Epithelial cell of proximal tubule (primary cell): ENCODE data around the gene TREH. TPM values are rescaled to one million over a fixed set of nuclear protein-coding genes. Genes with fewer than 3 reads are reported as not detected.

Experiments
- DNase-seq: peaks from one replicate; pipeline ENCODE4 v3.0.0-alpha.2; 2011; ENCODE audit warnings: low read depth
- H3K4me3 ChIP-seq: 2 replicates; pipeline ENCODE4 v1.5.1; 2011; ENCODE audit warnings: low read depth, mild to moderate bottlenecking, low read length
- total RNA-seq: library from RNA; depleted of rRNA; stranded (reverse); fragments of >200 nt; gene quantifications from 2 replicates; pipeline ENCODE4 v1.2.3, GENCODE V29; 2015
- TF ChIP-seq, protein P1 (sequence below): conservative IDR thresholded peaks from 2 replicates; pipeline ENCODE4 v1.5.1; 2012; ENCODE audit warnings: low read depth, mild to moderate bottlenecking, low read length

TREH gene
- total RNA-seq, 1 donor from 2014 or later, result not detected

DNA sequence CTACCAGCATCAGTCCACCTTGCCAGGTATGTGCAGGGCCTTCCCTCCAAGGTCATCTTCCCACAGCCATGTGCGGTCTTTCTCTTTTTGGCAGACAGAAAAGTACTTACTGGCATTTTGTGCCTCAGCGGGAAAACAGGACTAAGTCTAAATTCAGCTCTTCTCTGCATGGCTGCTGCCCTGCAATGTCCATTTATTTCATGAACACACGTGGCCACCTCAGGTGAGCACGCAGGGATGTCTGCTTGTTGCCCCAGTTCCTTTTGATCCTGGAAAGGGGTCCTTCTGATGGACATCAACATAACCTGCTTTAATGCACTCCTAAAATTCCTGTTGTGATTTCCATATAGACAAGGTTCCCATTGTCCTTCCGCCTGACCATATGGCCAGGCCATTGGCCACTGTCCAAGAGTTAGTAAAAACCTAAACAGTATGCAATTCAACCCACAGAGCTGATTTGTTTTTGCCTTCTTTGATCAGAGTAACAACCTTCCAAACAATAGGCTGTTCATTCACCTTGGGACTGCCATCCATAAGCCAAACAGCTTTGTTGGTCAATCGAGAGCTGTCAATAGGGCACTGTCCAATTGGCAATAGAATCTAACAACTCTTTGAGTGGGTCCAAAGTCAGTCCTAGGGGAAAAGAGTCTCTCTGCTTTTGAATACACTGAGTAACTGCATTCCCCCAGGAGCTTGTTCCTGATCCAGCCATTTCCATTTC is 5.9 kb downstream of the TREH start:
- no peak for DNase-seq
- TF ChIP-seq, protein P1, sequence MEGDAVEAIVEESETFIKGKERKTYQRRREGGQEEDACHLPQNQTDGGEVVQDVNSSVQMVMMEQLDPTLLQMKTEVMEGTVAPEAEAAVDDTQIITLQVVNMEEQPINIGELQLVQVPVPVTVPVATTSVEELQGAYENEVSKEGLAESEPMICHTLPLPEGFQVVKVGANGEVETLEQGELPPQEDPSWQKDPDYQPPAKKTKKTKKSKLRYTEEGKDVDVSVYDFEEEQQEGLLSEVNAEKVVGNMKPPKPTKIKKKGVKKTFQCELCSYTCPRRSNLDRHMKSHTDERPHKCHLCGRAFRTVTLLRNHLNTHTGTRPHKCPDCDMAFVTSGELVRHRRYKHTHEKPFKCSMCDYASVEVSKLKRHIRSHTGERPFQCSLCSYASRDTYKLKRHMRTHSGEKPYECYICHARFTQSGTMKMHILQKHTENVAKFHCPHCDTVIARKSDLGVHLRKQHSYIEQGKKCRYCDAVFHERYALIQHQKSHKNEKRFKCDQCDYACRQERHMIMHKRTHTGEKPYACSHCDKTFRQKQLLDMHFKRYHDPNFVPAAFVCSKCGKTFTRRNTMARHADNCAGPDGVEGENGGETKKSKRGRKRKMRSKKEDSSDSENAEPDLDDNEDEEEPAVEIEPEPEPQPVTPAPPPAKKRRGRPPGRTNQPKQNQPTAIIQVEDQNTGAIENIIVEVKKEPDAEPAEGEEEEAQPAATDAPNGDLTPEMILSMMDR, result no peak
- H3K4me3 ChIP-seq, result no peak overlapping the region

DNA sequence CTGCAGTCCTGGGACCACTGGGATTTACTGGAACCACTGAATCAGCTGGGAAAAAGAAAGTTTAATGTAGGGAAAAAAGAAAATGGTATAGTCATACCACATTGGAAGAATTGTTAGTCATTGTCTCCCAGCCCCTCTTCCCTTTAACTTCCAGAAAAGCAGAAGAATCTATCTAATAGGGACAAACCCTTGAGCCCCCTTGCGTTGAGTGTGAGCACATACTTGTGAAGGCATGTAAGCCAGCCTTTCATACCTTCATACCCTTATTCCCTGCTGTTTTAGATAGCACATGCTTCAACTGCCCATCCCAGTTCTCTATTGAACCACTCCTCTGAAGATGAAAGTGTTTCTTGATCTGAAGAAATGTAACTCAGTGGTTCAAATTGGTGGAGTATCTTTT is 6.6 kb downstream of the TREH start:
- TF ChIP-seq, protein P1, result no peak
- no peak for DNase-seq
- H3K4me3 ChIP-seq, result no peak overlapping the region

DNA sequence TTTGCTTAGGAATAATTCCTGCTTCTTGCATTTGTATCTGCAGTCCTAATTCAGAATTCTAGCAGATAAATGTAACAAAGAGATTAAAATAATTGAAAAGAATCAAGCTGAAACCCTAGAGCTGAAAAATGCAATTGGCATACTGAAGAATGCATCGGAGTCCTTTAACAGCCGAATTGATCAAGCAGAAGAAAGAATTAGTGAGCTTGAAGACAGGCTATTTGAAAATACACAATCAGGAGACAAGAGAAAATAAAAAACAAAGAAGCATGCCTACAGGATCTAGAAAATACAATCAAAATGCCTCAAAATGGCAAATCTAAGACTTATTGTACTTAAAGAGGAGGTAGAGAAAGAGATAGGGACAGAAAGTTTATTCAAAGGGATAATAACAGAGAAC is 8.2 kb downstream of the TREH start:
- no peak overlapping the region for H3K4me3 ChIP-seq
- DNase-seq, result no peak
- TF ChIP-seq, protein P1, result no peak

DNA sequence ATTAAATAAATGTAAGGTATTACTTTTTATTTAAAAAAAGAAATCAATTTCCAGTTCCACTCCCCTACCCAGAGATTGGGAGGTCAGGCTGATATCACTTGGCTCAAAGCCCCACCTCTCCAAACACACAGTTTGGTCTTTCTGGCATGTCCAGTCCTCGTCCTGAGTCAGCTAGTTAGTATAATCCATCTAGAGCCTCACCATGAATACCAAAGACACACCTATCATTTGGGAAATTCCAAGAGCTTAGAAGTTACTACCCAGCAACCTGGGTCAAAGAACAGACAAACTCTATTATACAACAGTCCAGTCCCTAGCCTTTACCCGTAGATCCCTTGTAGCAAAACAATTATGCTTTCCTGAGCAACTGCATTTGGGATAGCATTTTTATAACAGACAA is 9.4 kb downstream of the TREH start:
- TF ChIP-seq, protein P1, result no peak

DNA sequence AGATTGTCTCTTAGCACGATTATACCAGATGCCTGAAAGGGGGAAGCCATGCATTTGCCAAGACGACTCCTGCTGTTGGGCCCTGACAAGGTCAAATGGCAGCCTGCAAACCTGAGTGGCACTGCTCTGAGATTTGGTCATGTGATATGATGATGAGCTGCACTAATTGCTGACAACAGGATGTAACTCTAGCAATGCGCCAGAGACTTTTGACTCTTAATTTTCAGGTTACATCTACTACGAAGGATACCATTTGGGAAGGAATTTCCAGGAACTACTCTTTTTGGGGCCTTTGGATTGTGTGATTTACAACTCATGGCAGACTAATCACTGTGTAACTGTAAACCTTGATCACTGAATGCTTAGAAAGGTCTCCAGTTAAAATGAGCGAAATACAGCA is 13.1 kb downstream of the TREH start:
- H3K4me3 ChIP-seq, result no peak overlapping the region
- TF ChIP-seq, protein P1, result no peak
- DNase-seq, result no peak

More for the DNA sequence above, 9.4 kb downstream of the TREH start:
- DNase-seq, result no peak
- H3K4me3 ChIP-seq, result no peak overlapping the region

DNA sequence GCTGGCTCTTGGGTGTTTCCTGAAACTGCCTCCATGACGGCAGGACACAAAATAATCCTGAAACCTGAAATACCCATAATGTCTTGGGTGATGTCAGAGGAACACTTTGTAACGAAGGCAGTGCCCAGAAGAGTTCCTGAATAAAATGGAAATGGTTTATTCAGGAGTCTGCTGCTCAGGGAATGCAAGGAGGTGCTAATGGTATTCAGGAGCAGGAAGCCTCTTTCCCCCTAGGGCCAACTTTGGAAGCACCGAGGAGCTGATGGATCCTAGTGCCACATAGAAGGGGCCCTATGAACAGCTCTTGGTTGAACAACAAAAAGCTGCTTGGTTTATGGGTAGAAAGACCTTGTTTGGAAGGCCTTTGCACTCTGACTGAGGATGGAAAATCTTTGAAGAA is 15.5 kb downstream of the TREH start:
- TF ChIP-seq, protein P1, result no peak
- H3K4me3 ChIP-seq, result no peak overlapping the region
- no peak for DNase-seq

DNA sequence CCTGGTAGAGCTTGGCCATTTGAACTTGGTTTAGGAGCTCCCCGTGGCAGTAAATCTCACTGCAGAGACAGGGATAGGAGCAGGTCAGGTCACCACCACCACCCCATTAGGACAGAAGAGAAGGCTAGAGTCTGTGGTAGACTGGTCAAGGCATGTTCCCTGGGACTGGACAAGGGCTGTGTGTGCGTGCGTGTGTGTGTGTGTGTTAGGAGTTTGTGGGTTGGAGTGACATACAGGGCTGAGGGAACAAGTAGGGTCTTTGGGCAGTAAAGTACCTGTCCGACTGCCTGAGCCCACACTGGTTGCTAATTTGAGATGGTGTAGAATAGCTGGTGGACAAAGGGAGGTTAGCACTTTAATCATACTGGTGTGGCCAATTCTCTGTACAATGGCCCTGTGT is 16.1 kb downstream of the TREH start:
- TF ChIP-seq, protein P1, result no peak
- no peak overlapping the region for H3K4me3 ChIP-seq
- DNase-seq, result no peak
